HEK293 (cell line): ENCODE results near the gene SCAF1.

ENCODE experiments used
- BCL11A ChIP-seq: fragments of 450-650 bp; formaldehyde crosslinking; IDR thresholded peaks from 2 replicates; pipeline ENCODE4 v1.5.1; 2016; ENCODE audit warnings: low read depth, missing biosample characterization, missing genetic modification characterization
- GLI2 ChIP-seq: fragments of 450-650 bp; formaldehyde crosslinking; IDR thresholded peaks from 2 replicates; pipeline ENCODE4; 2017; ENCODE audit warnings: missing biosample characterization, missing genetic modification characterization, low read depth, borderline replicate concordance
- HOXD13 ChIP-seq: sonication (generic); formaldehyde crosslinking; IDR thresholded peaks from 2 replicates; pipeline ENCODE4 v1.8.0; 2022; ENCODE audit warnings: missing genetic modification reagents, borderline replicate concordance
- KLF1 ChIP-seq: fragments of 450-650 bp; formaldehyde crosslinking; IDR thresholded peaks from 2 replicates; pipeline ENCODE4 v1.5.1; 2016; ENCODE audit warnings: missing biosample characterization, missing genetic modification characterization
- SCRT1 ChIP-seq: fragments of 450-650 bp; formaldehyde crosslinking; IDR thresholded peaks from 2 replicates; pipeline ENCODE4 v1.5.1; 2016; ENCODE audit warnings: missing biosample characterization, missing genetic modification characterization, borderline replicate concordance
- SETDB1 ChIP-seq: IDR thresholded peaks from one replicate; pipeline ENCODE4 v1.6.1; 2017; ENCODE audit warnings: mild to moderate bottlenecking, low read length, moderate library complexity, mixed read lengths; ENCODE audit not compliant: insufficient read length
- SP2 ChIP-seq: fragments of 450-650 bp; formaldehyde crosslinking; IDR thresholded peaks from 2 replicates; pipeline ENCODE4 v1.5.1; 2016; ENCODE audit warnings: missing biosample characterization, missing genetic modification characterization
- SP3 ChIP-seq: fragments of 450-650 bp; formaldehyde crosslinking; IDR thresholded peaks from 2 replicates; pipeline ENCODE4 v1.5.1; 2016; ENCODE audit warnings: missing biosample characterization, missing genetic modification characterization
- SP7 ChIP-seq: fragments of 450-650 bp; formaldehyde crosslinking; IDR thresholded peaks from 2 replicates; pipeline ENCODE4 v1.5.1; 2016; ENCODE audit warnings: missing biosample characterization, missing genetic modification characterization
- ZBTB17 ChIP-seq: fragments of 450-650 bp; formaldehyde crosslinking; IDR thresholded peaks from 2 replicates; pipeline ENCODE4 v1.5.1; 2016; ENCODE audit warnings: missing biosample characterization, missing genetic modification characterization
- ZEB2 ChIP-seq: fragments of 450-650 bp; formaldehyde crosslinking; IDR thresholded peaks from 2 replicates; pipeline ENCODE4 v1.5.1; 2016; ENCODE audit warnings: missing biosample characterization, missing genetic modification characterization
- ZFHX2 ChIP-seq: fragments of 450-650 bp; formaldehyde crosslinking; conservative IDR thresholded peaks from 2 replicates; pipeline ENCODE4 v1.5.1; 2016; ENCODE audit warnings: missing biosample characterization, missing genetic modification characterization
- ZNF132 ChIP-seq: fragments of 450-650 bp; formaldehyde crosslinking; IDR thresholded peaks from 2 replicates; pipeline ENCODE4 v1.5.1; 2017; ENCODE audit warnings: missing biosample characterization, missing genetic modification characterization, borderline replicate concordance
- ZNF133 ChIP-seq: fragments of 450-650 bp; formaldehyde crosslinking; IDR thresholded peaks from 2 replicates; pipeline ENCODE4 v1.5.1; 2016; ENCODE audit warnings: missing biosample characterization, missing genetic modification characterization
- ZNF146 ChIP-seq: fragments of 450-650 bp; formaldehyde crosslinking; IDR thresholded peaks from 2 replicates; pipeline ENCODE4 v1.5.1; 2016; ENCODE audit warnings: missing biosample characterization, missing genetic modification characterization
- ZNF157 ChIP-seq: fragments of 450-650 bp; formaldehyde crosslinking; IDR thresholded peaks from 2 replicates; pipeline ENCODE4 v1.5.1; 2016; ENCODE audit warnings: missing biosample characterization, missing genetic modification characterization
- ZNF19 ChIP-seq: fragments of 450-650 bp; formaldehyde crosslinking; IDR thresholded peaks from 2 replicates; pipeline ENCODE4; 2016; ENCODE audit warnings: missing biosample characterization, missing genetic modification characterization, low read depth
- ZNF324 ChIP-seq: fragments of 450-650 bp; formaldehyde crosslinking; IDR thresholded peaks from 2 replicates; pipeline ENCODE4 v1.5.1; 2016; ENCODE audit warnings: missing biosample characterization, missing genetic modification characterization
- ZNF335 ChIP-seq: fragments of 450-650 bp; formaldehyde crosslinking; conservative IDR thresholded peaks from 2 replicates; pipeline ENCODE4 v1.5.1; 2016; ENCODE audit warnings: missing biosample characterization, missing genetic modification characterization
- ZNF354C ChIP-seq: fragments of 450-650 bp; formaldehyde crosslinking; IDR thresholded peaks from 2 replicates; pipeline ENCODE4 v1.5.1; 2016; ENCODE audit warnings: missing biosample characterization, missing genetic modification characterization, low read depth, borderline replicate concordance
- ZNF433 ChIP-seq: fragments of 450-650 bp; formaldehyde crosslinking; IDR thresholded peaks from 2 replicates; pipeline ENCODE4 v1.5.1; 2016; ENCODE audit warnings: missing biosample characterization, missing genetic modification characterization, low read depth
- ZNF473 ChIP-seq: fragments of 450-650 bp; formaldehyde crosslinking; IDR thresholded peaks from 2 replicates; pipeline ENCODE4 v1.5.1; 2017; ENCODE audit warnings: missing biosample characterization, missing genetic modification characterization
- ZNF529 ChIP-seq: fragments of 450-650 bp; formaldehyde crosslinking; IDR thresholded peaks from 2 replicates; pipeline ENCODE4 v1.5.1; 2017; ENCODE audit warnings: missing genetic modification characterization, missing biosample characterization; ENCODE audit not compliant: insufficient replicate concordance
- ZNF561 ChIP-seq: fragments of 450-650 bp; IDR thresholded peaks from 2 replicates; pipeline ENCODE4 v1.5.1; 2018; ENCODE audit warnings: missing biosample characterization, missing genetic modification characterization, borderline replicate concordance
- ZNF654 ChIP-seq: fragments of 450-650 bp; formaldehyde crosslinking; IDR thresholded peaks from 2 replicates; pipeline ENCODE4 v1.5.1; 2016; ENCODE audit warnings: low read depth, missing biosample characterization, missing genetic modification characterization
- ZNF701 ChIP-seq: fragments of 450-650 bp; formaldehyde crosslinking; IDR thresholded peaks from 2 replicates; pipeline ENCODE4 v1.5.1; 2016; ENCODE audit warnings: missing biosample characterization, missing genetic modification characterization
- ZNF791 ChIP-seq: fragments of 450-650 bp; formaldehyde crosslinking; IDR thresholded peaks from 2 replicates; pipeline ENCODE4 v1.5.1; 2016; ENCODE audit warnings: missing biosample characterization, missing genetic modification characterization
- ZNF843 ChIP-seq: fragments of 450-650 bp; formaldehyde crosslinking; IDR thresholded peaks from 2 replicates; pipeline ENCODE4 v1.5.1; 2016; ENCODE audit warnings: missing biosample characterization, missing genetic modification characterization
- ZSCAN16 ChIP-seq: fragments of 450-650 bp; formaldehyde crosslinking; IDR thresholded peaks from 2 replicates; pipeline ENCODE4 v1.5.1; 2016; ENCODE audit warnings: missing biosample characterization, missing genetic modification characterization
- ZSCAN30 ChIP-seq: fragments of 450-650 bp; IDR thresholded peaks from 2 replicates; pipeline ENCODE4 v1.5.1; 2018; ENCODE audit warnings: missing biosample characterization, mild to moderate bottlenecking, missing genetic modification characterization, moderate library complexity
- TF ChIP-seq, protein P1 (sequence below): fragments of 450-650 bp; formaldehyde crosslinking; IDR thresholded peaks from 2 replicates; pipeline ENCODE4 v1.5.1; 2016; ENCODE audit warnings: missing biosample characterization, missing genetic modification characterization, low read depth
- TF ChIP-seq, protein P2 (sequence below): fragments of 450-650 bp; formaldehyde crosslinking; IDR thresholded peaks from 2 replicates; pipeline ENCODE4 v1.5.1; 2016; ENCODE audit warnings: missing biosample characterization, missing genetic modification characterization
- TF ChIP-seq, protein P3 (sequence below): fragments of 450-650 bp; formaldehyde crosslinking; IDR thresholded peaks from 2 replicates; pipeline ENCODE4 v1.5.1; 2016; ENCODE audit warnings: missing biosample characterization, missing genetic modification characterization

The SCAF1 gene

DNA sequence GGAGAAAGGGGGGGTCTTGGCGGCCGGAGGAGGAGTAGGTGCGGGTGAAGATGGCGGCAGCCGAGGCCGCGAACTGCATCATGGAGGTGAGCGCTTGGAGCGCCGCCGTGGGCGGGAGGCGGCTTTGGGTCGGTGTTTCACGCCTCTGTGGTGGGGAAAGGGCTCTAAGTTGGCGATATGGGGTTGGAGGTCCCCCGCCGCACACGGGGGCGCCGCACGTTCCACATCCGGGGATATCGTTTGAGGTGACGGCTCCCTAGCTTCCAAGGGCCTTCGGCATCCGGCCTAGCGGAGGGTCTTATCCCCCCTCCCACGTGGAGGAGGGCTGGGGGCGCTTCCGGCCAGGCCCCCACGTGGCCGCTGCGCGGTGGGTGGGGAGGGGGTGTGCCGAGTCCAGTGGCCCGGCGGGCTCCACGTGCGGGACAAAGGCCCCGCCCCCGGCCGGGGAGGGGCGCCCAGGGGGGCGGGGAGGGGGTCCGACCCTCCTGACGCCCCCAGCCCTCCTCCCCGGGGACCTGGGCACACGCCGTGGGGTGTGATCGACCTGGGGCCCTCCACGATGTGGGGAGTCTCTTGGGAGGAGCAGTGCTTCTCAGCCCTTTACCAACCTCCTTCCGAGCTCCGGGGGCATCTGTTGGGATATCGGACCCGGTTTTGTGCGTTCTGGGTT lies 35.4 kb downstream of the SCAF1 start, which contains the start of gene PRMT1 (continued):
- TF ChIP-seq ZNF19 (tag by site-specific recombination) (no peak), SETDB1 (no peak), HOXD13 (CRISPR knock-in tag) (no peak), ZNF133 (tag by site-specific recombination) (no peak), ZSCAN16 (0 out of 2 replicates have a peak, but pooled peaks have one; percentile 25), SP7 (tag by site-specific recombination) (peak; percentile 71), ZNF157 (tag by site-specific recombination) (no peak; the same call in 1 of the 2 replicates), ZNF791 (no peak), ZNF324 (tag by site-specific recombination) (peak; percentile 79), ZNF433 (no peak), ZNF354C (no peak), ZNF146 (tag by site-specific recombination) (no peak), ZNF473 (no peak), KLF1 (peak; percentile 61), ZFHX2 (tag by site-specific recombination) (peak; percentile 95), ZBTB17 (tag by site-specific recombination) (peak; percentile 7; the same call in 1 of the 2 replicates), GLI2 (tag by site-specific recombination) (no peak), BCL11A (tag by site-specific recombination) (peak; percentile 63; the same call in 1 of the 2 replicates), ZNF561 (tag by site-specific recombination) (0 out of 2 replicates have a peak, but pooled peaks have one; percentile 31), ZNF132 (no peak), ZNF654 (tag by site-specific recombination) (no peak), SCRT1 (no peak), SP3 (tag by site-specific recombination) (peak; percentile 87), ZNF529 (tag by site-specific recombination) (no peak), SP2 (tag by site-specific recombination) (no peak), ZNF701 (tag by site-specific recombination) (no peak), ZNF843 (tag by site-specific recombination) (peak; percentile 81), ZEB2 (tag by site-specific recombination) (peak; percentile 51; the same call in 1 of the 2 replicates), ZNF335 (tag by site-specific recombination) (peak; percentile 86), ZSCAN30 (tag by site-specific recombination) (peak; percentile 65; the same call in 1 of the 2 replicates)
- TF ChIP-seq, protein P1, sequence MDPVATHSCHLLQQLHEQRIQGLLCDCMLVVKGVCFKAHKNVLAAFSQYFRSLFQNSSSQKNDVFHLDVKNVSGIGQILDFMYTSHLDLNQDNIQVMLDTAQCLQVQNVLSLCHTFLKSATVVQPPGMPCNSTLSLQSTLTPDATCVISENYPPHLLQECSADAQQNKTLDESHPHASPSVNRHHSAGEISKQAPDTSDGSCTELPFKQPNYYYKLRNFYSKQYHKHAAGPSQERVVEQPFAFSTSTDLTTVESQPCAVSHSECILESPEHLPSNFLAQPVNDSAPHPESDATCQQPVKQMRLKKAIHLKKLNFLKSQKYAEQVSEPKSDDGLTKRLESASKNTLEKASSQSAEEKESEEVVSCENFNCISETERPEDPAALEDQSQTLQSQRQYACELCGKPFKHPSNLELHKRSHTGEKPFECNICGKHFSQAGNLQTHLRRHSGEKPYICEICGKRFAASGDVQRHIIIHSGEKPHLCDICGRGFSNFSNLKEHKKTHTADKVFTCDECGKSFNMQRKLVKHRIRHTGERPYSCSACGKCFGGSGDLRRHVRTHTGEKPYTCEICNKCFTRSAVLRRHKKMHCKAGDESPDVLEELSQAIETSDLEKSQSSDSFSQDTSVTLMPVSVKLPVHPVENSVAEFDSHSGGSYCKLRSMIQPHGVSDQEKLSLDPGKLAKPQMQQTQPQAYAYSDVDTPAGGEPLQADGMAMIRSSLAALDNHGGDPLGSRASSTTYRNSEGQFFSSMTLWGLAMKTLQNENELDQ (tag by site-specific recombination): no peak
- TF ChIP-seq, protein P2, sequence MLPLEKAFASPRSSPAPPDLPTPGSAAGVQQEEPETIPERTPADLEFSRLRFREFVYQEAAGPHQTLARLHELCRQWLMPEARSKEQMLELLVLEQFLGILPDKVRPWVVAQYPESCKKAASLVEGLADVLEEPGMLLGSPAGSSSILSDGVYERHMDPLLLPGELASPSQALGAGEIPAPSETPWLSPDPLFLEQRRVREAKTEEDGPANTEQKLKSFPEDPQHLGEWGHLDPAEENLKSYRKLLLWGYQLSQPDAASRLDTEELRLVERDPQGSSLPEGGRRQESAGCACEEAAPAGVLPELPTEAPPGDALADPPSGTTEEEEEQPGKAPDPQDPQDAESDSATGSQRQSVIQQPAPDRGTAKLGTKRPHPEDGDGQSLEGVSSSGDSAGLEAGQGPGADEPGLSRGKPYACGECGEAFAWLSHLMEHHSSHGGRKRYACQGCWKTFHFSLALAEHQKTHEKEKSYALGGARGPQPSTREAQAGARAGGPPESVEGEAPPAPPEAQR (tag by site-specific recombination): 0 out of 2 replicates have a peak, but pooled peaks have one; percentile 44
- TF ChIP-seq, protein P3, sequence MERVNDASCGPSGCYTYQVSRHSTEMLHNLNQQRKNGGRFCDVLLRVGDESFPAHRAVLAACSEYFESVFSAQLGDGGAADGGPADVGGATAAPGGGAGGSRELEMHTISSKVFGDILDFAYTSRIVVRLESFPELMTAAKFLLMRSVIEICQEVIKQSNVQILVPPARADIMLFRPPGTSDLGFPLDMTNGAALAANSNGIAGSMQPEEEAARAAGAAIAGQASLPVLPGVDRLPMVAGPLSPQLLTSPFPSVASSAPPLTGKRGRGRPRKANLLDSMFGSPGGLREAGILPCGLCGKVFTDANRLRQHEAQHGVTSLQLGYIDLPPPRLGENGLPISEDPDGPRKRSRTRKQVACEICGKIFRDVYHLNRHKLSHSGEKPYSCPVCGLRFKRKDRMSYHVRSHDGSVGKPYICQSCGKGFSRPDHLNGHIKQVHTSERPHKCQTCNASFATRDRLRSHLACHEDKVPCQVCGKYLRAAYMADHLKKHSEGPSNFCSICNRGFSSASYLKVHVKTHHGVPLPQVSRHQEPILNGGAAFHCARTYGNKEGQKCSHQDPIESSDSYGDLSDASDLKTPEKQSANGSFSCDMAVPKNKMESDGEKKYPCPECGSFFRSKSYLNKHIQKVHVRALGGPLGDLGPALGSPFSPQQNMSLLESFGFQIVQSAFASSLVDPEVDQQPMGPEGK (tag by site-specific recombination): peak; percentile 100
